GM12801 (cell line): Measurements from ENCODE around the gene TAAR2.

Experiments
- TF ChIP-seq, protein P1 (sequence below): IDR thresholded peaks from one replicate; pipeline ENCODE4 v1.5.1; 2011; ENCODE audit warnings: control low read depth; ENCODE audit not compliant: insufficient read length; ENCODE audit errors: extremely low read depth

The TAAR2 gene

DNA sequence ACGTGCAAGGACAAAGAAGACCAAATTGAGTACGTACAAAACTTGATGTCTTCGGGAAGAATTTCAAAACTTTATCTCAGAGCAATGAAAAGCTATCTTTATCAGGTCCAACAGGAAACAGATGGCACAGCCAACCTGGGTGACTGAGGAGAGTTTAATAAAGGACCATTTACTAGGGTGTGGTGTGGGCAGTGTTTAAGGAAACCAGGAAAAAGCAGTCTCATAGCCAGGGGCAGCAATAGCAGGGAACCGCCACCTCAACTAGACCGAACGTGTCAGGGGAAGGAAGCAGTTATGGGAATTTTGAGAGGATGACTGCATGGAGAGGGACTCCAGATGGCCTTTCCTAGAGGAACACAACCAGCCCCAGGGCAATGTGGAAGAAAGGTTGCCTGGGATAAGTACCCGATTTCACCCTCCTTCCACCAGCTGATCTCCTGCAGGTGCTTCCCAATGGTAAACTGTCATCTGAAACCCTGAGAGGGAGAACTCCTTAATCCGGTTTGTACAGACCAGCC lies 19.4 kb downstream of the TAAR2 start:
- TF ChIP-seq, protein P1, sequence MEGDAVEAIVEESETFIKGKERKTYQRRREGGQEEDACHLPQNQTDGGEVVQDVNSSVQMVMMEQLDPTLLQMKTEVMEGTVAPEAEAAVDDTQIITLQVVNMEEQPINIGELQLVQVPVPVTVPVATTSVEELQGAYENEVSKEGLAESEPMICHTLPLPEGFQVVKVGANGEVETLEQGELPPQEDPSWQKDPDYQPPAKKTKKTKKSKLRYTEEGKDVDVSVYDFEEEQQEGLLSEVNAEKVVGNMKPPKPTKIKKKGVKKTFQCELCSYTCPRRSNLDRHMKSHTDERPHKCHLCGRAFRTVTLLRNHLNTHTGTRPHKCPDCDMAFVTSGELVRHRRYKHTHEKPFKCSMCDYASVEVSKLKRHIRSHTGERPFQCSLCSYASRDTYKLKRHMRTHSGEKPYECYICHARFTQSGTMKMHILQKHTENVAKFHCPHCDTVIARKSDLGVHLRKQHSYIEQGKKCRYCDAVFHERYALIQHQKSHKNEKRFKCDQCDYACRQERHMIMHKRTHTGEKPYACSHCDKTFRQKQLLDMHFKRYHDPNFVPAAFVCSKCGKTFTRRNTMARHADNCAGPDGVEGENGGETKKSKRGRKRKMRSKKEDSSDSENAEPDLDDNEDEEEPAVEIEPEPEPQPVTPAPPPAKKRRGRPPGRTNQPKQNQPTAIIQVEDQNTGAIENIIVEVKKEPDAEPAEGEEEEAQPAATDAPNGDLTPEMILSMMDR, result no peak

DNA sequence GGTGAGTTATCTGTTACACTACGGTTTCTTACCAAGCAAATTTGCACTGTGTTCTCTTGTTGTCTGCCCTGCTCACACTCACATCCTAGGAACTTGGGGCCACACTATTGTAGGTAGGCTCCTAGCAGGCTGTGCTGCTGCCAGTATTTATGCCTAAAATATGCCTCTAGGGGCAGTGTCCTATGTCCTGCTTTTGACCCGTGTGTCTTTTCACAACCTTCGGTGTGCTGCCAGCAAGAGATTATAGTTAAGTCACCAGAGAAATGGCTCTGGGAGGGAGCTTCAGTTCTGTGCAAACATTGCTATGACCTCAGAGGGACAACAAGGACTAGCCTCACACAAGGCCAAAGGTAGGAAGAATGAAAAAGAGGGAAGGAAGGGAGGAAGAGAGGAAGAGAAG lies 25.6 kb downstream of the TAAR2 start:
- TF ChIP-seq, protein P1, result no peak

DNA sequence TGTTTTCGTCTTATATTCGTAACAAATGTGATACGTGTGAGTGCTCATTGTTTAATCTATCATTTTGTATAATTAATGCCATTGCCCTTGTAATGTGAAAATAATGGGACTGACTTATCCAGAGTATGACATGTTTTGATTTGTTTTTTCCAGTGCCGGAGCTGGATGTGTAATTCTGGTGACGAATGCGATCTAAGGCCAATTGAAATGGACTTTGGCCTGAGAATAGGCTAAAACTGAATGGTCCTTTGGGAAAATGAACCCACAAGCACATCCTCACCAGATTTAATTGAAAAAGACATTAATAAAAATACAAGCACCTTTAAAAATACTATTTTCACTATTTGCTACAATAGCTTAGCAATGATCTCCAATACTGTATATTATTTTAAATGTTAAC lies 27.9 kb downstream of the TAAR2 start:
- TF ChIP-seq, protein P1, result no peak

DNA sequence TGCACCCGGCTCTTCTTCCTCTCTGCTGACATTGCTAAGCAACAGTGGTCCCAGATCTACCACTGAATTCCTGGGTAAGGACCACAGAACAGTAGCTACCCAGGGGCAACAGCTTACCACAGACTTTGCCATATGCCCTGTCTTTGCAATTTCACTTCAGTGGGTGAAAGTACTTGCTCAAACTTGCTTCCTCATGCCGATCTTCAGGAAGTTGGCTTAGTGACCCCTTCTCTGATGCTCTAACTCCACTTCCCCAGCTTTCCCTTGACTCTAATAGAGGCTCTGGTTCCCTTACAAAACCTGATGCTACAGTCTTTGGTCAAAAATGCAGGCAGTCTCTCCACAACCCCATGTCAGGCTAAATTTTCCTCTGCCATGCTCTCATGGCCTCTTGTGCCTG lies 31.2 kb downstream of the TAAR2 start:
- TF ChIP-seq, protein P1, result no peak

DNA sequence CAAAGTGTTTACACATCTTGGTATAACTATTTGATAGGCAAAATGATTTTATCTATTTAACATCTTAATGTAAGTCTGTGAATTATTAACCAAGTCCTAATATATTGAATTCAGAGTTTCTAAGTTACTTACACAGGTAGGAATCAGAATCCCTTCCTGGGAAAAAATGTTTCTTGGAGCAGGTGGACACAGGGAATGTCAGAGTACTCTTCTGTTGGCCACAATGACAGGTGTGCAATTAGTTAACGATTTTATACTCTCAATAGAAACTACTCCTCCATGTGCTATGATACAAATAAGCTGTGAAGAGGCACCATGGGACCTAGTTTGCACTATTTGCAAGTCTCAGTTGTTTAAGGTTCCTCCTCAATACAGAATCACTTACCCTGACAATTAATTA lies 33.7 kb downstream of the TAAR2 start:
- TF ChIP-seq, protein P1, result no peak

DNA sequence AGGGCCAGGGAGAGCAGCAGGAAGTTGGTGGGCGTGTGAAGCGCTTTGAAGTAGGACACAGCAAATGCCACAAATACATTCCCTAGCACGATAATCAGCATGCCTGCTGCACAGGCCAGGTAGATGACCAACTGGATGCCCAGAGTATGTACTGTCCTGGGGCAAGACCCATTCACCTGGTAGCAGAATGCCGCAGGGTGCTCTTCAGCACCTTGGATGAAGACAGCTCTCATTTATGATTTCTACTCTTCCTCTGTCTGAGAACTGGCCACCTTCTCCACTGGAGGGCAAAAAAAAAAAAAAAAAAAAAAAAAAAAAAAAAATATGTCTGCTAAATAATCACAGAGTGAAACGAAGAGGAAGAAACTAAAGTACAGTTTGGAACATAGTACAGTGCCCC lies 34.6 kb downstream of the TAAR2 start, which contains the start of gene TAAR5:
Gene TAAR5, minus strand, starts transcription at position 288 of the 400 bp plus-strand sequence. Its CDS starts 55 bp downstream, at position 233.
- TF ChIP-seq, protein P1, result no peak

DNA sequence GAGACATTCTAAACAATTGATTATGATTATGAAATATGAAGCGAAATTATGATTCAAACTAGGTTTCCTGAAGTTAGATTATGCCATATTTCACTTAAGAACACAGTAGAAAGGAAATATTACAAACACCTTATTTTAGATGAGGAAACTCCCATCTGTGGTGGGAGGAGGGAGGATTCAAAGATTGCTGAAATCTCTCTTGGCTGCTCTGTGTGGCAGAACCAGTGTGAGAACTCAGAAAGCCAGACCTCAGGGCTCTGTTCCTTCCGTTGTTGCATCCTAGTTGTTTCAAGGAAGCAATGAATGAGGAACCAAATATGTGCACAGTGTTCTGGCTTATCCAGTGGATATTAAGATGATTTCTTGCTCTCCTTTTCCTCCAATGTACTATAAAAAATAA lies 36.7 kb downstream of the TAAR2 start:
- TF ChIP-seq, protein P1, result no peak
